B cell (primary cell): ENCODE results near the gene BYSL. TPM values are rescaled to one million over a fixed set of nuclear protein-coding genes. Genes with fewer than 3 reads are reported as not detected.

Experiments
- ATAC-seq: fragments of 200-7000 bp; cut with Tn5 transposase; one replicate; pipeline ENCODE4 v1.10.0; 2021; ENCODE audit warnings: low read depth, mild to moderate bottlenecking, moderate number of reproducible peaks, moderate library complexity
- CTCF ChIA-PET: fragments of 350-600 bp; sonication (Branson Sonifier 250); formaldehyde crosslinking; loops from one replicate; lab custom pipeline; 2021; ENCODE audit warnings: antibody characterized with exemption, inconsistent platforms; lab: Charles Lee
- POLR2A ChIA-PET: fragments of 350-600 bp; sonication (Branson Sonifier 250); formaldehyde crosslinking; loops from one replicate; lab custom pipeline; 2021; ENCODE audit warnings: antibody characterized with exemption; lab: Charles Lee
- DNase-seq: peaks from one replicate; pipeline ENCODE4 v3.0.0; 2013
- H2AFZ ChIP-seq: 2 replicates; pipeline ENCODE4 v1.6.1; 2012; ENCODE audit warnings: mild to moderate bottlenecking, low read depth, low read length; ENCODE audit not compliant: insufficient read depth, poor library complexity, severe bottlenecking
- H3K27ac ChIP-seq, 2 donors: 1 replicate in 1 of 2; 2 replicates in 1 of 2; pipeline ENCODE4 v1.5.1; 2012 to 2013; ENCODE audit warnings: low read length in 2 of 2, mild to moderate bottlenecking in 2 of 2, moderate library complexity in 1 of 2
- H3K27me3 ChIP-seq, 4 experiments: fragments of 200-600 bp in 1 of 4; sonication (generic) in 1 of 4; replicated peaks in 1 of 4; 1 replicate in 2 of 4; 2 replicates in 2 of 4; pipeline versions ENCODE4 v1.6.1 to v1.7.0; 2013 to 2016; ENCODE audit warnings: low read length in 3 of 4, mild to moderate bottlenecking in 2 of 4, mixed read lengths in 1 of 4, moderate library complexity in 1 of 4; ENCODE audit not compliant: insufficient read depth in 4 of 4, control insufficient read depth in 3 of 4; ENCODE audit errors: control extremely low read depth in 1 of 4
- H3K36me3 ChIP-seq, 2 experiments: replicated peaks in 1 of 2; 1 replicate in 1 of 2; 2 replicates in 1 of 2; pipeline versions ENCODE4 v1.6.1 to v1.7.1; 2013; ENCODE audit warnings: low read length in 1 of 2; ENCODE audit not compliant: insufficient read depth in 2 of 2, control insufficient read depth in 1 of 2; ENCODE audit errors: control extremely low read depth in 1 of 2, extremely low read depth in 1 of 2
- H3K4me1 ChIP-seq, 2 donors: fragments of 200-600 bp in 1 of 2; sonication (generic) in 1 of 2; 1 replicate in 1 of 2; 2 replicates in 1 of 2; pipeline versions ENCODE4 v1.5.1 to v1.6.1; 2013 to 2017; ENCODE audit warnings: low read length in 2 of 2; ENCODE audit not compliant: control insufficient read depth in 2 of 2, insufficient read depth in 2 of 2
- H3K4me2 ChIP-seq: replicated peaks from 2 replicates; pipeline ENCODE3; 2012; ENCODE audit warnings: mild to moderate bottlenecking, low read depth, low read length; ENCODE audit not compliant: poor library complexity, severe bottlenecking
- H3K4me3 ChIP-seq, 5 experiments: fragments of 200-600 bp in 1 of 5; sonication (generic) in 1 of 5; 1 replicate in 3 of 5; 2 replicates in 2 of 5; pipeline versions ENCODE4 v1.5.1 to v1.7.0; 2011 to 2016; ENCODE audit warnings: low read length in 4 of 5, mild to moderate bottlenecking in 4 of 5, low read depth in 2 of 5, control low read depth in 1 of 5, moderate library complexity in 1 of 5; ENCODE audit not compliant: insufficient read depth in 1 of 5; ENCODE audit errors: control extremely low read depth in 1 of 5, extremely low read depth in 1 of 5
- H3K79me2 ChIP-seq: fragments of 200-600 bp; sonication (generic); one replicate; pipeline ENCODE4 v1.6.0; 2016; ENCODE audit warnings: low read length; ENCODE audit not compliant: control insufficient read depth, insufficient read depth
- H3K9ac ChIP-seq: fragments of 200-600 bp; sonication (generic); 2 replicates; pipeline ENCODE4 v1.6.1; 2017; ENCODE audit warnings: mild to moderate bottlenecking, low read length, moderate library complexity
- H3K9me3 ChIP-seq, 3 donors: one replicate each; pipeline versions ENCODE4 v1.6.1 to v1.7.1; 2013; ENCODE audit warnings: low read length in 2 of 3; ENCODE audit not compliant: control insufficient read depth in 2 of 3, insufficient read depth in 1 of 3; ENCODE audit errors: control extremely low read depth in 1 of 3
- H4K20me1 ChIP-seq: 2 replicates; pipeline ENCODE4 v1.6.0; 2012; ENCODE audit warnings: mild to moderate bottlenecking, low read length; ENCODE audit not compliant: insufficient read depth, control insufficient read depth, poor library complexity, severe bottlenecking
- H3K27ac Mint-ChIP-seq: one replicate; pipeline ENCODE4 v1.8.0; 2021; ENCODE audit warnings: mixed read lengths
- H3K27me3 Mint-ChIP-seq: one replicate; pipeline ENCODE4 v1.8.0; 2021; ENCODE audit warnings: mixed read lengths
- H3K4me1 Mint-ChIP-seq: one replicate; pipeline ENCODE4 v1.8.0; 2021; ENCODE audit warnings: mixed read lengths
- H3K4me3 Mint-ChIP-seq: one replicate; pipeline ENCODE4 v1.8.0; 2021; ENCODE audit warnings: mixed read lengths
- H3K9me3 Mint-ChIP-seq: one replicate; pipeline ENCODE4 v1.8.0; 2022; ENCODE audit warnings: mixed read lengths; ENCODE audit not compliant: insufficient read depth
- EZH2 ChIP-seq: IDR thresholded peaks from 2 replicates; pipeline ENCODE4 v1.6.1; 2012; ENCODE audit warnings: borderline replicate concordance, low read depth, mild to moderate bottlenecking, moderate library complexity, low read length; ENCODE audit not compliant: insufficient read depth, poor library complexity, severe bottlenecking
- WGBS: methylation state at CpG from one replicate; pipeline ENCODE4 v1.1.5; 2013; ENCODE audit warnings: missing lambda C conversion rate; ENCODE audit not compliant: insufficient coverage; 5-methylcytosine and 5-hydroxymethylcytosine counted together
- intact Hi-C: fragments of 100-400 bp; cut with micrococcal nuclease; formaldehyde crosslinking; loops from one replicate; pipeline ENCODE4 v1.10.0; 2022
- polyA plus RNA-seq: library from polyadenylated mRNA; depleted of rRNA; stranded (reverse); fragments of >200 nt; gene quantifications from 2 replicates; pipeline ENCODE4 v1.2.3, GENCODE V29; 2012
- total RNA-seq, 2 donors: library from RNA; stranded (reverse); fragments of 120-200 nt in 1 of 2; gene quantifications; 1 replicate in 1 of 2; 2 replicates in 1 of 2; pipeline versions ENCODE4 v1.2.3 to v1.2.4, GENCODE V29; 2013 to 2022
- TF ChIP-seq, protein P1 (sequence below): fragments of 200-600 bp; IDR thresholded peaks from one replicate; pipeline ENCODE4 v1.8.0; 2022; ENCODE audit warnings: antibody characterized with exemption, mild to moderate bottlenecking

BYSL gene
- total and polyA plus RNA-seq, 2 donors (not counting 1 experiment from before 2014, with no cell fraction given) = 6.0 to 11.1 TPM

DNA sequence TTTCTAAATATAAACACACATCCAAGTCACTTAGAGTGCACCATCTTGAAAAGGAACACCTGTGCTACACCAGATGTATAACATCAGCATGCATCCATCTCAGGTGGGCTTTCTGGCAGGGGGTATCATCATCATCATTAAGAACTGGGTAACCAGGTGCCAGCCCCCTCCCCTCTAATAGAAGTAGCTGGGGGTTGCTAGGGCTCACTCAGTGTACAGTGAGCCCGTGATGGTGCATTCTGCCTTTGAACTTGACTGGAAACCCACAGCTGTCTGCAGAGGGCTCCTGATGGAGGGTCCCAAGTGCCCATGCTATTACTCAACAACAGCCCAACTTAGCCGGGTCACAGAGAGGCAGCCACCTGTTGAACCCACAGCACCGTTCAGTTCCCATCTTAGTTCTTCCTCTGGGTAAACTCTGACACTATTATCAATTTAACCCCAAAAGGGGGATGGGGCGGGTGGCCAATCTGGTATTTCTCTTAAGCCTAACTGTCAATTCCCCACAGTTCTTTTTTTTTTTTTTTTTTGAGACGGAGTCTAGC lies 53.1 kb downstream of the BYSL start:
- H3K27ac ChIP-seq = peak overlapping the region in 1 of 2 donors; percentile 57
- H3K4me2 ChIP-seq = peak overlapping the region; percentile 53
- peaks cover 64% of the 10 kb centered on the region for H3K4me1 Mint-ChIP-seq
- no peaks in the 10 kb centered on the region for H3K9me3 Mint-ChIP-seq
- H3K27me3 Mint-ChIP-seq = no peaks in the 10 kb centered on the region
- no peak overlapping the region for H3K4me3 ChIP-seq
- H3K36me3 ChIP-seq = peaks cover 2 to 13% of the 10 kb centered on the region in 2 experiments
- H4K20me1 ChIP-seq = peaks cover 94% of the 10 kb centered on the region
- peak; percentile 21 for ATAC-seq
- intact Hi-C loops = no loop called here
- no peak for DNase-seq
- 0% methylated on average over 4 of the region's 5 CpGs for WGBS
- POLR2A ChIA-PET = no interaction called here
- TF ChIP-seq, protein P1, sequence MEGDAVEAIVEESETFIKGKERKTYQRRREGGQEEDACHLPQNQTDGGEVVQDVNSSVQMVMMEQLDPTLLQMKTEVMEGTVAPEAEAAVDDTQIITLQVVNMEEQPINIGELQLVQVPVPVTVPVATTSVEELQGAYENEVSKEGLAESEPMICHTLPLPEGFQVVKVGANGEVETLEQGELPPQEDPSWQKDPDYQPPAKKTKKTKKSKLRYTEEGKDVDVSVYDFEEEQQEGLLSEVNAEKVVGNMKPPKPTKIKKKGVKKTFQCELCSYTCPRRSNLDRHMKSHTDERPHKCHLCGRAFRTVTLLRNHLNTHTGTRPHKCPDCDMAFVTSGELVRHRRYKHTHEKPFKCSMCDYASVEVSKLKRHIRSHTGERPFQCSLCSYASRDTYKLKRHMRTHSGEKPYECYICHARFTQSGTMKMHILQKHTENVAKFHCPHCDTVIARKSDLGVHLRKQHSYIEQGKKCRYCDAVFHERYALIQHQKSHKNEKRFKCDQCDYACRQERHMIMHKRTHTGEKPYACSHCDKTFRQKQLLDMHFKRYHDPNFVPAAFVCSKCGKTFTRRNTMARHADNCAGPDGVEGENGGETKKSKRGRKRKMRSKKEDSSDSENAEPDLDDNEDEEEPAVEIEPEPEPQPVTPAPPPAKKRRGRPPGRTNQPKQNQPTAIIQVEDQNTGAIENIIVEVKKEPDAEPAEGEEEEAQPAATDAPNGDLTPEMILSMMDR = no peak
- TF ChIP-seq EZH2 = no peak
- peaks cover 39 to 52% of the 10 kb centered on the region in 2 donors for H3K4me1 ChIP-seq
- H3K9ac ChIP-seq = no peak overlapping the region
- H3K27me3 ChIP-seq = no peaks in the 10 kb centered on the region
- CTCF ChIA-PET = no interaction called here
- H3K4me3 Mint-ChIP-seq = peak overlapping the region; percentile 12
- no peak overlapping the region for H2AFZ ChIP-seq
- peaks cover 94% of the 10 kb centered on the region for H3K79me2 ChIP-seq
- H3K9me3 ChIP-seq = no peaks in the 10 kb centered on the region
- peak overlapping the region; percentile 23 for H3K27ac Mint-ChIP-seq

DNA sequence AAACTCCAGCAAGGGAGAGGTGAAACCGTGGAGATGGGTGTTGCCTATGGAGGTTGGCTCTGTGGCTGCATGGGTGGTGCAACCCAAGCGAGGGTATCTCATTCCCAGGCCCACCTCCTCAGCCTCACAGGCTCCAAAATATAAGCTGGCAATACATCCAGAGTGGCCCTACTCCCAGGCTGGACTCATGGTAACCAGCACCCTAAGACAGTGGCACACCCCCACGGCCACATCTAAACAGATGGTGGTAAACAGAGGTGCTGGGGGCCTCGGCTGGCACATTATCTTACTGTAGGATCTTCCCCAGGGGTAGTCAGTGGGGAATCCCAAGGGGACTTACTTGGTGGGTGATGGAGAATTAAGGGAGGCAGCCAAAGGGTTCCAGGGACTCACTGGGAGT lies 54.0 kb downstream of the BYSL start:
- Histone ChIP-seq H3K9me3 (no peaks in the 10 kb centered on the region), H3K4me1 (peaks cover 43 to 59% of the 10 kb centered on the region in 2 donors), H3K27ac (peak overlapping the region in 1 of 2 donors; percentile 40), H3K9ac (no peak overlapping the region), H3K4me3 (no peak overlapping the region), H3K4me2 (peak overlapping the region; percentile 53), H3K27me3 (no peaks in the 10 kb centered on the region), H4K20me1 (peaks cover 92% of the 10 kb centered on the region), H3K36me3 (peaks cover 2 to 13% of the 10 kb centered on the region in 2 experiments), H2AFZ (no peak overlapping the region), H3K79me2 (peaks cover 94% of the 10 kb centered on the region)
- DNase-seq (no peak), ATAC-seq (no peak)
- 50% methylated on average over 2 of the region's 4 CpGs for WGBS
- Mint-ChIP-seq H3K4me1 (peaks cover 66% of the 10 kb centered on the region), H3K4me3 (peak overlapping the region; percentile 59), H3K9me3 (no peaks in the 10 kb centered on the region), H3K27ac (peak overlapping the region; percentile 47), H3K27me3 (no peaks in the 10 kb centered on the region)
- POLR2A ChIA-PET = interaction anchor here (0.6 kb wide), 1 partner anchor 41 kb away, joined by 4 read pairs; no protein-coding TSS in a partner anchor
- CTCF ChIA-PET = no interaction called here
- TF ChIP-seq, protein P1 = no peak
- TF ChIP-seq EZH2 = no peak
- intact Hi-C loops = loop anchor here (5.0 kb wide), 2 partner anchors 33 to 47 kb away; partner anchors contain the start of gene CCND3
